Measurements from ENCODE around the gene AP3S1.
"Not testable (repeated sequence)": the region's sequence is repeated elsewhere in the genome, so short reads cannot be mapped to it uniquely, and the experiment has no call there.

Gene AP3S1

GRCh38 chr5:115873392-115873791 is 31.7 kb downstream of the AP3S1 start:
- ATAC-seq = no peak
- DNase-seq = no peak

GRCh38 chr5:115875447-115875846 is 33.7 kb downstream of the AP3S1 start:
- no peak for ATAC-seq
- no peak for DNase-seq

- ATAC-seq, DNase-seq: not testable (repeated sequence)
Measured at GRCh38 chr5:115877342-115877741, 35.6 kb downstream of the AP3S1 start.

GRCh38 chr5:115882434-115882833 is 40.7 kb downstream of the AP3S1 start:
- DNase-seq, ATAC-seq: not testable (repeated sequence)

- ATAC-seq (no peak), DNase-seq (no peak)
Measured at GRCh38 chr5:115884704-115885103, 43.0 kb downstream of the AP3S1 start.

GRCh38 chr5:115885208-115885607 is 43.5 kb downstream of the AP3S1 start:
- not testable (repeated sequence) for DNase-seq, ATAC-seq

GRCh38 chr5:115888027-115888426 is 46.3 kb downstream of the AP3S1 start:
- DNase-seq (no peak), ATAC-seq (no peak)

- DNase-seq (no peak), ATAC-seq (no peak)
Measured at GRCh38 chr5:115892021-115892420, 50.3 kb downstream of the AP3S1 start.

GRCh38 chr5:115894342-115894741 is 52.6 kb downstream of the AP3S1 start:
- ATAC-seq (no peak), DNase-seq (no peak)

- ATAC-seq (no peak), DNase-seq (no peak)
Measured at GRCh38 chr5:115895821-115896220, 54.1 kb downstream of the AP3S1 start.

GRCh38 chr5:115898656-115899055 is 56.9 kb downstream of the AP3S1 start:
- no peak for DNase-seq
- no peak for ATAC-seq

GRCh38 chr5:115907177-115907576 is 65.4 kb downstream of the AP3S1 start:
- DNase-seq (no peak), ATAC-seq (no peak)

- ATAC-seq, DNase-seq: not testable (repeated sequence)
Measured at GRCh38 chr5:115913623-115914400, 72.1 kb downstream of the AP3S1 start.

GRCh38 chr5:115920171-115920725 is 78.5 kb downstream of the AP3S1 start:
- DNase-seq = no peak
- ATAC-seq = no peak

- not testable (repeated sequence) for ATAC-seq, DNase-seq
Measured at GRCh38 chr5:115928578-115929407, 87.1 kb downstream of the AP3S1 start.

GRCh38 chr5:115930171-115930570 is 88.4 kb downstream of the AP3S1 start:
- not testable (repeated sequence) for ATAC-seq, DNase-seq

GRCh38 chr5:115930630-115931337 is 89.0 kb downstream of the AP3S1 start:
- ATAC-seq (no peak), DNase-seq (no peak)

GRCh38 chr5:115932991-115933390 is 91.3 kb downstream of the AP3S1 start:
- ATAC-seq (no peak), DNase-seq (no peak)

- DNase-seq = no peak
- ATAC-seq = no peak
Measured at GRCh38 chr5:115934388-115934974, 92.7 kb downstream of the AP3S1 start.

- DNase-seq (no peak), ATAC-seq (no peak)
Measured at GRCh38 chr5:115936031-115936430, 94.3 kb downstream of the AP3S1 start.

GRCh38 chr5:115939059-115939458 is 97.3 kb downstream of the AP3S1 start:
- DNase-seq (no peak), ATAC-seq (no peak)

Data from stimulated activated naive CD8-positive, alpha-beta T cell treated with anti-CD3 and anti-CD28 coated beads, Interleukin-15, Interleukin-2, amounts not matched to agents 100 U/mL and 50 U/mL, for 24 hours (primary cell).